WI38 (cell line): Measurements from ENCODE around the gene TRIM38.
A peak's percentile ranks its signal among the peaks of the same experiment; 100 is the strongest.
"Not testable (repeated sequence)": the region's sequence is repeated elsewhere in the genome, so short reads cannot be mapped to it uniquely, and the experiment has no call there.

Experiments used
- H3K4me3 ChIP-seq: 2 replicates; pipeline ENCODE4 v1.5.1; 2011; ENCODE audit warnings: low read depth, mild to moderate bottlenecking, control low read depth, low read length
- CTCF ChIP-seq: IDR thresholded peaks from 2 replicates; pipeline ENCODE4 v1.5.1; 2012; ENCODE audit warnings: low read depth, mild to moderate bottlenecking, control low read depth, low read length

TRIM38 gene

GRCh38 chr6:26000366-26001144 is 38.0 kb downstream of the TRIM38 start:
- no peak for TF ChIP-seq CTCF

GRCh38 chr6:26003102-26003694 is 40.6 kb downstream of the TRIM38 start:
- TF ChIP-seq CTCF: peak; percentile 71
- H3K4me3 ChIP-seq: no peak overlapping the region

More at GRCh38 chr6:26000366-26001144, 38.0 kb downstream of the TRIM38 start:
- no peak overlapping the region for H3K4me3 ChIP-seq

GRCh38 chr6:26006086-26006939 is 43.7 kb downstream of the TRIM38 start:
- no peak overlapping the region for H3K4me3 ChIP-seq
- no peak for TF ChIP-seq CTCF

- H3K4me3 ChIP-seq: not testable (repeated sequence)
Observed at GRCh38 chr6:26006940-26007305, 44.3 kb downstream of the TRIM38 start.

- no peak for TF ChIP-seq CTCF
Observed at GRCh38 chr6:26008470-26008869, 45.9 kb downstream of the TRIM38 start.

GRCh38 chr6:26009817-26010216 is 47.2 kb downstream of the TRIM38 start:
- H3K4me3 ChIP-seq: no peak overlapping the region
- TF ChIP-seq CTCF: no peak

More at GRCh38 chr6:26008470-26008869, 45.9 kb downstream of the TRIM38 start:
- H3K4me3 ChIP-seq: no peak overlapping the region

GRCh38 chr6:26012061-26012460 is 49.5 kb downstream of the TRIM38 start:
- TF ChIP-seq CTCF: no peak
- no peak overlapping the region for H3K4me3 ChIP-seq

GRCh38 chr6:26014386-26014785 is 51.8 kb downstream of the TRIM38 start:
- not testable (repeated sequence) for H3K4me3 ChIP-seq
